OCI-LY3 (cell line): ENCODE measurements around the gene GMEB2.

Experiments used
- CTCF ChIP-seq: fragments of 200-600, 300-600 bp; sonication (generic); IDR thresholded peaks from 2 replicates; pipeline ENCODE4 v1.5.1; 2014; ENCODE audit warnings: antibody characterized with exemption, low read length, low read depth
- EZH2phosphoT487 ChIP-seq: fragments of 200-600 bp; shearing (Covaris generic); IDR thresholded peaks from 2 replicates; pipeline ENCODE4 v1.6.1; 2018; ENCODE audit warnings: antibody characterized with exemption, mixed run types, low read depth

GRCh38 chr20:63667858-63668257, 41.0 kb upstream of the GMEB2 start:
- no peak for TF ChIP-seq CTCF
- TF ChIP-seq EZH2phosphoT487: no peak
